Hepatic stellate cell (primary cell): Measurements from ENCODE around the gene ERBB4.
"Not testable (repeated sequence)": the region's sequence is repeated elsewhere in the genome, so short reads cannot be mapped to it uniquely, and the experiment has no call there.

Experiments
- DNase-seq: peaks from one replicate; pipeline ENCODE4 v3.0.0; 2011; ENCODE audit warnings: low spot score

Gene ERBB4

DNA sequence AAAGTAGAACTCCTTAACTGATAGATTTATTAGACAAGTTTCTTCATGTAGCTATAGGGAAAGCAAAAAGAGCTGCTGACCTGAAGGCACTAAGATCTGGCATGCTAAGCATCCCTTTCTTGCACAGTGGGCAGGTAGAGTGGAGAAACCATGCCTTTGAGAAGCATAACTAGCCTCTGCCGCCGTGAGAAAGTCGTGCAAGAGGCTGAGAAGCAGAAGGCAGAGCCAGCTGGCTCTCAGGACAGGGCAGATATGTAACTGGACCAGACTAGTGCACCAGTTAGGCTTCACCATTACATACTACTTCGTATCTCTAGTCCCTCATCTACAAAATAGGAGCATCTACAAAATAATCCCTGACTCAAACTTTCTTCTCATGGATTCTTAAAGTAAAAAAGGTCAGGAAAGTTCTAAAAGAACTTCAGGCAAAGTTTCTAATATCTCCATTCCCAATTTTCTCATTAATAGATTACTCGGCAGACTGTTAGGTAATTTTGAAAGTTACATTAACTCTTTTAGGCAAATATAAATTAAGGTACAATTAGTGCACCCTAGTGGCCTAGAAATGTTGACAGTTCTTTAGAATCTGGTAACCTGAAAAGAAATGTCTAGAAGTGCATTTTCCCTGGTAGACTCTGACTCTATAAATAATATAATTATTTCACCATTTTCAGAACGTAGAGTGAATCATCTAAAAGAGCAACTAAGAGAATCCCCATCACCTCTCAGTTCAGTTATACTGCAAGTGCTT is 10.3 kb downstream of the ERBB4 start:
- DNase-seq: no peak

DNA sequence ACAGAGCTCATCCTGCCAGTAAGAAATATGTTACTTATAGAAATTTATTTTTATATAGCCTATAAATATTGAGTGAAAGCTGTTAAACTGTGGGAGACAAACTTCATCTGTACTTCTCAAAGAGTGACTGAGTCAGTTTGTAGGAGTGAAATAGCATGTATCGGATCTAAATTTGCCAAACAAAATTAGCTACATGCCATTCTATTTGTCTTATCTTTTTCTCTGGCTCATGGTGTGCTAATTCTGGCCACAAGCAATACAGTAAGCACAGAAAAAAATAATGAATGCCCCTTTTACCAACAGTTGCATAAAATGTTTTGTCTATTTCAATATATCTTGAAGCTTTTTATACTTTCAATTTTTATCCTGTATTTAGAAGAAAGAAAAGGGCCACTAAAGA is 12.5 kb downstream of the ERBB4 start:
- no peak for DNase-seq

DNA sequence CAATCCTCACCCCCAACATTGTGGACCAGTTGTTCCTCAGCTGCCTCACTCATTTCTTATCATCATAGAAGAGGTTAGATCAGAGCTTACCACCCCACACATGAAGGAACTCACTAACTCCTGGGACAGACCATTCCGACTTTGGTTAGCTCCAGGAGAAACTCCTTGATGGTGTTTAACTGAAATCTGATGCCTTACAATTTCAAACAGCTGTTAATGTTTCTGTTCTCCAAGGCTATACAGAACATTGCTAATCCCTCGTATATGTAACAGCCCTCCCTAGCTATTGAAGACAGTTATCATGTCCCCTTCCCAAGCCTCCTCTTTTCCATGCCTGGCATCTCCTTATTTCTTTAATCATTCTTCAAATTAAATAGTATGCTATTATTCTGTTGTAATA is 14.8 kb downstream of the ERBB4 start:
- DNase-seq: no peak

DNA sequence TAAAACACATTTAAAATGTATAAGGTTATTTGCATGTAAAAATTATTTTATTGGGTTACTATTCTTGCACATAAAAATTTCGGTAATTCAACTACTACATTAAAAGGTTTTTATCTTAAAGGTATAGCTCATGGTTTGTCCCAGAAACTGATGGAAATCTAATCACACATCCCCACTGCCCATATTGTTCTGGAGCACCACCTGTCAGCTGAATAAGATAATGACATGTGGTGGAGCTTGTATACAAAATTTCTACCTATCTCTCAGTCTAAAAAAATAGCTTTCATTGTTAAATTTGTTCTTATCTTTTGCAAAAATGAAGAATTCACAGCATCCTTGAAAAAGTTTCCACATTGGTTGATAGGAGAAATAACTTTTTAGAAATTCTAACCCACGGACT is 18.3 kb downstream of the ERBB4 start:
- no peak for DNase-seq

DNA sequence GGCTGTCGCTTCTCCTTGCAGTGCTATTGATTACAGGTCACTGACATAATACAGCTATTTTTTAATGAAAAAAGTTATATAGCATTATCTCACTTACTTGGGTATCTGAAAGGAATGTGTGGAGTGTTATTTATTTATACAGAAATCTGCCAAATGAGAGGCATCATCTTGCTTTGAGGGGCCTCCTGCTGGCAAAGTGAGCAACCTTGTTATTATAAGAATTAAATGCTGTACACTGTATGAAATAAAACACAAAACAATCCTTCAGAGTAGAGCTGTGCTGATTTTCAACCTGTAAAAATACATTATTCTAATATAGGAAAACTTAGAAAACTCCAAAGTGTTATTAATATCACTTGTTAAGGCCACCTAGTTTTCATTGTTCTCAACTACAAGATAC is 20.9 kb downstream of the ERBB4 start:
- no peak for DNase-seq

DNA sequence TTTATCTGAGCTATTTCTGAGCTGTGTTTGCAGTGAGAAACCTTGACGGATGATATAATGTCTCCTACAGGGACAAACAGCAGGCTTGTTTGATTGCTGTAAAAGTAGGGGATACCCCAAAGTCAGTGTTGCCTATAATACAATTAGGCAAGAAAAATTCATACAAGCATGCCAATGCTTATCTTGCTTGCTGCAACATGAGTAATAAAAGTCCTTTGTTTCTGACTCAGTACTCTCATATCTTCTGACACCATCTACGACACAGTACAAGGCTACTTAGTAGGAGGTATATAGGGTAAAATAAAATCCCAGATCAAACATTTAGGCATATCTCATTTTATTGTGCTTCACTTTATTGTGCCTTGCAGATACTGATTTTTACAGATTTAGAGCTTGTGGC is 33.0 kb downstream of the ERBB4 start:
- no peak for DNase-seq

DNA sequence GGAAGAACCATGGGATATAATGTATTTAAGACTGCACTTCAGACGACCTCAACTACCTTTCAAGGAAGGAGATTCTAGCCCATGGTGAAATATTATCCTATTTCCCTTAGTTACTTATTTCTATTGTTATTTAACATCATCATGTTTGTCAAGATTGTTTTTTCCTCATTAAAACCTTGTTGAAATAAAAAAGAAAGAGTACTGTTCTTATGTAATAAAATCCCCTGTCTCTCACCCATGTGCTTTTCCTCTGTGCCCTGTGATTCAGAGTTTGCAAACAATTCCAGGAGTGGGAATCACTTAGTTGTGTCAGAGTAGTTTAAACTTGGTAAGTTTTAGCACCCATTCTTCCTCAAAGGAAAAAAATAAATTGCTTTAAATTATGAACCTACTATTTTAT is 43.6 kb downstream of the ERBB4 start:
- DNase-seq: no peak

DNA sequence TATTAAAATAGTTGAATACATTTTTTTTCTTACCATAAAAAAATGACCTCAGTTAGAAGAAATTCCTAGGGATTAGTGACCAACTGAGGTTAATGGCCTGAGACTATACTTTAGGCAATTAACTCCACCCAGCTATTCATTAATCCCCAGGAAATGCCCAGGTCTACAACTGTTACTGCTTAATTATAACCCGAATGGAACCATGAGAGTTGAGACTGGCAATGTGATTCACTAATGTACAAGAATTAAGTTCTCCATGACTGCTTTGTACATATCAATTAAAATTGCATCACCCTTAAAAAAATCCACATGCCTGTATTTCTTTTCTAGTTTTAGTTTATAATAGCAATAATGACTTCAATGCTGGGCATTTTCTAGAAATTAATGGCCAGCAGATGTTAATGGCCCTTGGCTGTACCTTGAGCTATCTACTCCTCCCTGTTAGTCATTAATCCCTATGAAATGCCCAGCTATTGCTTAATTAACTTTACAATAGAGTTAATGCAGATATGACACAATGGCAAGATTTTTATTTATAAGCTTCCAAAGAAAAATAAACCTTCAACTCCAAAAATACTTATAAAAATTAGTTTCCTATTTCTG is 44.1 kb downstream of the ERBB4 start:
- no peak for DNase-seq

DNA sequence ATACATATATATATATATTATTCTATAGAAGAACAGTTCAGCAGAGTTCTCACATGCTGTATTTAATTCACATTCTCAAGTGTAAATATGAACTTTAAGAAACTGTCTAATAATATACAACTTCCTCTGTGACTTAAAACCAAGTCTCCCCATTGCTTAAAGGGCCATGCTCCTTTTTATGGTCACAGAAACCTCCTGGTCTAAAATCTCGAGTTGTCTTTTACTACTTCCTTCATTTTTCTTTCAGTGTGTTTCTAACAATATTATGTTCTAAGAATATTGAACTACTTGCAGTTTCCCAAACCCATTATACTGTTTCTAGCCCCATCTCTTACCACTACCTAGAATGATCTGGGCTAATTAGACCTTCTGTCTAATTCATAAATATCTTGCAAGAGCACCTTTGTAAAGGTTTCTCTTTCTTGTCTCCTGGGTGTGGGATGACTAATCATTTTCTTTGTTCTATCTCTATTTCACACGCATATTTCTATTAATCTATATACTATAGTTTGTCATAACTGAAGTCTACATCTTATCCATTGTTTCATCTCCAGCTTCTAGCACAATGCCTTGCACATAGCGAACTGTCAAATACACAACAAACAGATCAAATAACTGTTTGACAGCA is 48.8 kb downstream of the ERBB4 start:
- no peak for DNase-seq

DNA sequence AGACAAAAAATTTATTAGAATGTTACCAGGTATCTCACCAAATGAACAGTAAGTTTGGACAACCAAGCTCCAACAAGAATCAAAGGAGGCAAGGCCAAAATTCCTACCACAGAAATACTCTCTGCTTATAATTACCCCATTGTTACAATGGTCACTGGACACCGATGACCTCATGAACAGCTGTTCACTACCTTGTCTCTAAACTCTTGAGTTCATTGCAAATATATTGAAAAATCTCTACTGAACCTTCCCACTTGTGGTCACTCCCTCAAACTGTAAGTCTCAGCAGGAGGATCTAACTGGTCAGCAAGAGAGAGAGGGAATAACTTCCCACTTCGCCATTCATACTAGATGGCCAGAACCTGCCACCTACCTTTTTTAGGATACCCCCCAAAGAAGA is 50.0 kb downstream of the ERBB4 start:
- DNase-seq: no peak

DNA sequence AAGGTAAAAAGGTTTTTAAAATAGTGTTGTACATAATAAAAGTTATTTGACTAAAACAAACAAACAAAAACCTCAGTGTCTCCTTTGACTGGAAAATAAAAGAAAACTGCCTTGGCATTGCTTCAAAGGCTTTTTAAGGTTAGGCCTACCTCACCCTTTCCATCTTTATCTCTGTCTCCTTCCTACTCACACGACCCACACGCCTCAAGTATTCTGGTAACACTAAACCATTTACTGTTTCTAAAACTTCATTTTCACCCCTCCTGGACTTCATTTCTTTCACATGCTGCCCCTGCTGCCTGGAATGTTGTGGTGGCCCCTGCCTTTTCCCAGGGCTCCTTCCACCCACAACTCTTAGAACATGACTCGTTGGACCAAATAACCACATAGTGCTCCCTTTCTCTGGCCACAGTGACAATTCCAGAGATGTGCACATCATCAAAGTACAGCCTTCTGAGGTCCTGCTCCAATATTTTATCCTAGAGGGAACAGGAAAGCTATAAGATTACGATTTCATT is 54.0 kb downstream of the ERBB4 start:
- DNase-seq: no peak

DNA sequence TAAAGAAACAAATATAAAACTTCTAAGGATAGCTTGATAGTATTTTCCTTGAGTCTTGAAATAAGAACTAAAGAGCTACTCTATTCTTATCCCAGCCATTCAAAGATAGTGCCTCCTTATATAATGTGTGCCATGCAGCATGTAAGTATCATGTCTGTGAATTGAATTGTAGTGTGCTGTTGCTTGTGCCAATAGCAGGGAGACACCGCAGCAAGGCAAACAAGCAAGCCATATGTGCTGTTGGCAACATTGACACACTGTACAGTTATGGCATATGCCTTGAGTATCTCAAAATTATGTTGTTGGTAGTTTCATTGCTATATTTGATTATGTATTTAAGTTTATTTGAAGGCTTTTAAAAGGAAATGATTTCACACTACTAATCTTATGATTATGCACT is 58.2 kb downstream of the ERBB4 start:
- no peak for DNase-seq

DNA sequence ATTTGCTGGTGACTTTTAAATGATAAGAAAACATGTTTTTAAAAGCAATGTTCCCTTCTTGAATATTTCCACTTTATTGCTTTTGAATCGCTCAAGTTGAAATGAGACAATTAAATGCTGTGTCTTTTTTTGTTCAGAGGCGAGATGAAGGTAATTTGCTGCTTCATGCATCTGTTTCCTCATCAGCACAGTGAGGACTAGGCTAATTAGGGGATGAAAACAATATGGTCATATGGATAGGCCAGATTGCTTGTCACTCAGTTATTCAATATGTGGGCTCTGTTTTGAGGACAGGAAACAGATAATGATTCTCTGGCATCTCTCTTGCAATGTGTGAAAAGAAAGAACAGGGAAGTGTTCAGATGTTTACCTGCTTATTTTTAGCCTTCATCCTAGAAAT is 61.0 kb downstream of the ERBB4 start:
- no peak for DNase-seq

DNA sequence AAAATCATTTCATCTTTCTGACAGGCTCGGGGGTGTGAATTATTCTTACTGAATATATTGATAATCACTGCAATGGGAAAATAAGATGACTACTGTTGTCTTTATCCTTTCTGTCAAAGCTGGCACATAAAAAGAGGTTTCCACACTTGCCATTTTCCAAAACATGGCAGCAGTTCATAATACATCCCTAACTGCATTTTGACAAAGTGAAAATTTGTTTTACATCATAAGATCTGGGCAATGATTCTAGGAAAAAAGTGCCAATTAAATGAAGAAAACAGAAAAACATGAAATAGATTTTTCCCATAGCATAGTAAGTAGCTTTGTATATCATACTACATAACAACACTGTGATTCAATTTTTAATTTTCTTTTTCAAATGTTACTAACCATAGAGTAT is 65.4 kb downstream of the ERBB4 start:
- DNase-seq: no peak

DNA sequence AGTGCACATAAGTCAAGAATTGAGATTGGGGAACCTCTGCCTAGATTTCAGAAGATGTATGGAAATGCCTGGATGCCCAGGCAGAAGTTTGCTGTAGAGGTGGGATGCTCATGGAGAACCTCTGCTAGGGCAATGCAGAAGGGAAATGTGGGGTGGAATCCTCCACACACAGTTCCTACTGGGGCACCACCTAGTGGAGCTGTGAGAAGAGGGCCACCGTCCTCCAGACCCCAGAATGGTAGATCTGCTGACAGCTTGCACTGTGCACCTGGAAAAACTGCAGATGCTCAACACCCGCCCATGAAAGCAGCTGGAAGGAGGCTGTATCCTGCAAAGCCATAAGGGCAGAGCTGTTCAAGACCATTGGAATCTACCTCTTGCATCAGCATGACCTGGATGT is 71.1 kb downstream of the ERBB4 start:
- not testable (repeated sequence) for DNase-seq

DNA sequence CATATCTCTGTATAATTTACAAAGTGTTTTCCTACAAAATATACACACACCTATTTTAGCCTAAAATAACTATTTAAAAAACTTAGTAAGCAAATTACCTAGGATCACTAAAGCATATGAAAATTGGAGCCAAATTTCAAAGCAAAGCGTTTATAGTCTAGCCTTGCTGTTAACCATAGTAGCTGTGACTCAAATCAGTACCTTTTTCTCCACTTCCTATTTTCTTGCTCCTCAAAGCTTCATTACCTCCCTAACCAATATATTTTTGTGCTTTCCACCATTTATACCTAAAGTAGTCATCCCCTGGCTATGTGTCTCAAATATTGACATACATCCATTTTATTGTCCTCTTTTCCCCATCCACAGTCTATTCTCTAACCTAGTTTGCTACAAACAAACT is 73.1 kb downstream of the ERBB4 start:
- DNase-seq: no peak

DNA sequence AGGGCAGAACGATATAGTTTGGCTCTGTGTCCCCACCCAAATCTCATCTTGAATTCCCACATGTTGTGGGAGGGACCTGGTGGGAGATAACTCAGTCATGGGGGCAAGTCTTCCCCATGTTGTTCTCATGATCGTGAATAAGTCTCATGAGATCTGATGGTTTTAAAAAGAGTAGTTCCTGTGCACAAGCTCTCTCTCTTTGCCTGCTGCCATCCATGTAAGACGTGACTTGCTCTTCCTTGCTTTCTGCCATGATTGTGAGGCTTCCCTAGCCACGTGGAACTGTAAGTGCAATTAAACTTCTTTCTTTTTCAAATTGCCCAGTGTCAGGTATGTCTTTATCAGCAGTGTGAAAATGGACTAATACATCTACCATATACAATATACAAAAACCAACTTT is 76.9 kb downstream of the ERBB4 start:
- not testable (repeated sequence) for DNase-seq

DNA sequence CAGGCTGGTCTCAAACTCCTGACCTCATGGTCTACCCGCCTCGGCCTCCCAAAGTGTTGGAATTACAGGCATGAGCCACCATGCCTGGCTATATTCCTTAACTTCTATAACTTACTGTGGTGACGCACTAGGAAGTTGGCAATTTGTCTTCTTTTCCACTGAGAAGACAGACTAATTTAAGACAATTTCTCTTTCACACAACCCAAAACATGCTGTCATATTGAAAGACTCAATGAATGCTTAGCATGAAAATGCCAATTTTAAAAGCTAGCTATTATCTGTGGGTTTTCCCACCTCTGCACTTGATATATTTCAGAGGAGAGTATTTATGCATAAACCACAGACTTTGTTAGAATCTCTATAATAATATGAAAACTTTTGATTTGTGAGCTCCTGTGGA is 84.5 kb downstream of the ERBB4 start:
- no peak for DNase-seq

DNA sequence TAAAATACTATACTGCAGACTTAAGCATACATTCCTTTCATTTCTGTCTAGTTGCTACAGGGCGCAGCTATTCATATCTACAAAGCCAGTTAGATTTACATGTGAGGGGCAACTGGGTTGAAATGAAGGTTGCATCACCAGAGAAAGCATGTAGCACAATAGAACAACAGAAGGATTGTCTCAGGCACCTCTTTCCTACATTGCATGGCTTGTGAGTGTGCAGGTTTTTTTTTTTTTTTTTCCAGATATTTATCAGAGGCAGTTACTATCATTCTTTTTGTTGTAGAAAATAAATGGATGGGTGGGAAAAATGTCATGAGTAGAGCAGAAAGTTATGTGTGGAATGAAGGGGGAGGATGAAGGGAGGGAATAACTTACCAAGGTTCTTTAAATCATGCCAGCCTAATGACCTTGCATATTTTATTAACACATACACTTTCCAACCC is 86.8 kb downstream of the ERBB4 start:
- DNase-seq: peak; percentile 0

DNA sequence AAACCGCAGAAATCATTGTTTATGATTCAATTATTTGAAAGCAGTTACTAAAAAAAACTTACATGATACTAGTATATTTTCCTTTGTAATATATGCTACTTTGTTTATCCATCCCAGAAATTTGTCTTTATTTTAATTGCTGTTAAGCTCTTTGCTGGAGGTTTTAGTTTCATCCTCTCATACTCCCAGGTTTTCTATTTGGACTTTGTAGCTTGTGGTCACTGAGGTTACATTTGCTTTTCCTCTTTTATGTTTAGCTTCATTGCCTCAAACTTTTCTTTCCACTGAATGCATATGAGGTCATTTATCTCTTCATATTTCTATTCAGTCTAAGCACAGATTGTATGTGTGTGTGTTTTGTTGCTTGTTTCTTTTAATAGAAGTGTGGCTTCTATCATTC is 89.9 kb downstream of the ERBB4 start:
- DNase-seq: no peak

DNA sequence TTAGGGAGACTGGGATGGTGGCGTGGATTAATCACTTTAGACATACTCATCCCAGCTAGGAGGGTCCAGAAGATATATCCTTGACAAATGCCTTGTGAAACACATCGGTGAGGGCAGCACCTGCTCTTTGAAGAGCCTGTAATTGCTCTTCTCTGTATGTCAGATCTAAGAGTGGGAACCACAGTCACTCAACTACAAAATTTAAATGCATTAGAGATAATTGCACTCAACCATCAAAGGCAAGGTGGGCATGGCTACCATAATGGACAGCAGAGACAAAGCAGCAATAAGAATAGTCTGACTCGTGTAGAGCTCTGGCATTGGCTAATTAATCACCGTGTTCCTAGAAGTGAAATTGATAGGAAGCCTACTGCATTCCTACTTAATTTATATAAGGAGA is 96.8 kb downstream of the ERBB4 start:
- DNase-seq: no peak

DNA sequence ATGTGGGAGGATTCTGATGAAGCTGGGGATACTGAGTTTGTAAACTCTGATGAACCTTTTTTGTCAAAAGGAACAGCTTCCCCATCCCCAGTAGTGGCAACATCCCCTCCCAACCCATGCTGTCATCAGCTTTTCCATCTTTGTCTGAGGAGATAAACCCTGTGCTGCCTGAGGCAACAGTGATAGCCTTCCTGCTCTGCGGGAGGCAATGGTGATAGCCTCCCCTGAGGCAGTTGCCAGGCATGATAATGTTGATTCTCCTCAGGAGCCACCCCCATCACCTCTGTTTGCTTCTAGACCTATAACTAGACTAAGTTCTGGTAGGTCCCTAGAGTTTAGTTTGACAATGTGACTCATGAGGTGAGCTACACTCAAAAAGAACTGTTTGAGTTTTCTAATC is 97.5 kb downstream of the ERBB4 start:
- no peak for DNase-seq

DNA sequence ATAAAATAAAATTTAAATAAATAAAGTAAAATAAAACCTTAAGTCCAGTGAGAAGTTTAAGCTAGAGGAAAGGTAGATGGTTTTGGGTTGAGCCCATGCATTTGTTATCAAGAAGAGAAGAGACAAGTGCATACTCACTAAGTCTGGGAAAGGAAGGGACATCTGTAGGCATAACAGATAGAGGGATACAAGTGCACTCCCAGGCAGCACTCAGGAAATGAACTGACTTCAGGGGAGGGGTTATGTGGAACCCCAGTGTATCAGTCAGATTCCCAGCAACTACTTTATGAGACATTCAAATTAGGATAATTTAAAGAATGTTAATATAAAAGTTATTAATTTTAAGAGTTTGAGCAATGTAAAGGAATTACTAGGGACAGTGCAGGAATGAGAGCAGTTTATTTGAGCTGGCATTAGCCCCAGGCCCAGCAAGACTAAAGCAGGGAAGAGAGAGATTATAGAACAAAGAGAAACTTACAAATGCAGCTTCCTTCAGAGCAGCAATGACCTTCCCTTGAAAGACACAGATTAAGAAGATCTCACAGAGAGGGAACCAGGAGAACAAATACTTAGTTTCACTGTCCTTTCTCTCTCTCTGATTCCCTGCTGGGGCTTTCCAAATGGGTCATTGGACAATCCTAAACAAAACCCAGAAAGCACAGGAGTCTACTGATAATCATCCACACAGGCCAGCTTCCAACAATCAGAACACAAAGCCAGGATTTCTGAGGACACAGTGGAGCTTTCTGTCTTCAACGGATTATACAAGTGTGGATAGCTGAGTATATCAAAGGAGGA is 109.7 kb downstream of the ERBB4 start:
- DNase-seq: no peak
